ENCODE results near the gene RTF2. TPM values are rescaled to one million over a fixed set of nuclear protein-coding genes. Genes with fewer than 3 reads are reported as not detected.
A peak's percentile ranks its signal among the peaks of the same experiment; 100 is the strongest.
"Not testable (repeated sequence)": the region's sequence is repeated elsewhere in the genome, so short reads cannot be mapped to it uniquely, and the experiment has no call there.

RTF2 gene
- total RNA-seq, 2 experiments from 2014 or later = 106 to 107 TPM

DNA sequence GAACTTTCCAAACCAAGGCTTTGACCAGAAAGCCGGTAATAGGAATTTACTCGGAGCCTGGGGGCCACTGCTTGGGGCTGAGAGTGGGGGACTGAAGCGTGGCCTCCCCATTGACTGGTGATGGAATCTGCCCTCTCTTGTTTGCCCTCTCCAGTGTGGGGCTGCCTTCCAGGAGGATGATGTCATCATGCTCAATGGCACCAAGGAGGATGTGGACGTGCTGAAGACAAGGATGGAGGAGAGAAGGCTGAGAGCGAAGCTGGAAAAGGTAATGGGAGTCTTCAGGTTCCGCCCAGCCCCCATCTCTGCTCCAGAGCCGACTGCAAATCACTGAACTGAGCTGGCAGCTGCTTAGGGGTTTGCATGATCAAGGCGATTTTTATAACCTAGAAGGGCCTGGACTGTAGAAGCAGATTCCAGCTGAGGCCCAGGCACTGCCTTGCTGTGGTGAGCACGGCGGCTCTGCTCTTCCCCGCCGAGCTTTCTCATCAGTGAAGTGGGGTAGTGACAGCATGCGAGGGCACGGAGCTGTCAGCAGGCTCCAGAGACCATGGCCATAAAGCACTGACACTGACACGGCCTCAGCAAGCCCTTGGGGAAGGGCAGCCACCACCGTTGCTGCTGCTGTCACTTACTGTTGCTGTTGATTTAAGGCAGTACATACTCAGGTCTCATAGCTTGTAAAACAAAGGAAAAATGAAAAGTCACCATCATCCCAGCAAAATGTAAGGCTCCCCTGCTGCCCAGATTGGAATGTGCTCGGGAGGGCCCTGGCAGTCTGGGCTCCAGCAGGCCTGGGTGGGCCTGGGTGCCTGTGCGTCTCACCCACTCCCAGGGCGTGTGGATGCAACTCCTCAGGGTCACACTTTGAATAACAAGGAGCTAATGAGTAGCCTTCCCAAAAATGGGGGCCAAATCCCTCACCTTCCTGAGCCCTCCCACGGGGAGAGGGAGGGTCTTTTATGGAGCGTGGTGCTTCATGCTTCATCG is 45.0 kb downstream of the RTF2 start:
- H3K9me3 Mint-ChIP-seq = no peaks in the 10 kb centered on the region
- no peak for DNase-seq
- CTCF ChIA-PET = interaction anchor here (0.9 to 1.1 kb wide), 2 partner anchors 9 to 116 kb away, joined by 3 to 4 read pairs; no protein-coding TSS in a partner anchor
- H3K27me3 Mint-ChIP-seq = no peaks in the 10 kb centered on the region
- H3K27ac Mint-ChIP-seq = no peak overlapping the region
- no peak overlapping the region for H3K4me3 Mint-ChIP-seq
- peaks cover 21% of the 10 kb centered on the region for H3K36me3 Mint-ChIP-seq (ENCODE audit: low read depth)
- H3K4me1 Mint-ChIP-seq = peaks cover 2% of the 10 kb centered on the region
- POLR2A ChIA-PET = no interaction called here

DNA sequence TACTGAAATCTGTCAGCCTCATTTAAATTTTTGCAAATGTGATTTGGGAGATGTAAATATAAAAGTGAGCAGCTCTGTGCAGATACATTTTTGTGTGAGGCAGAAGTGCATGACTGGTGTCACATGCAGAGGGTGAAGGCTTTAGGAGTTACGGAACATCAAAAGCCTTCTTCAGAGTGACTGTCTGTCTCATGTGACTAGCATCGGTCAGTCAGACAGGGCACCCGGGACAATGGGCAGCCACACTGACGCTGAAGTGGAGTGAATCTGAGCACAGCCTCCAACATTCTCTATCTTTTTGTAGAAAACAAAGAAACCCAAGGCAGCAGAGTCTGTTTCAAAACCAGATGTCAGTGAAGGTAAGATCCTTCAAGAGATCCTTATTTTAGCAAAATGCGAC is 48.2 kb downstream of the RTF2 start:
- Mint-ChIP-seq H3K27ac (no peak overlapping the region), H3K36me3 (ENCODE audit: low read depth) (peaks cover 46% of the 10 kb centered on the region), H3K9me3 (peaks cover 14% of the 10 kb centered on the region), H3K27me3 (no peaks in the 10 kb centered on the region), H3K4me1 (peaks cover 4% of the 10 kb centered on the region), H3K4me3 (no peak overlapping the region)
- ChIA-PET CTCF (interaction anchor here (1.3 kb wide), 1 partner anchor 13 kb away, joined by 6 read pairs; no protein-coding TSS in a partner anchor), POLR2A (no interaction called here)
- no peak for DNase-seq

DNA sequence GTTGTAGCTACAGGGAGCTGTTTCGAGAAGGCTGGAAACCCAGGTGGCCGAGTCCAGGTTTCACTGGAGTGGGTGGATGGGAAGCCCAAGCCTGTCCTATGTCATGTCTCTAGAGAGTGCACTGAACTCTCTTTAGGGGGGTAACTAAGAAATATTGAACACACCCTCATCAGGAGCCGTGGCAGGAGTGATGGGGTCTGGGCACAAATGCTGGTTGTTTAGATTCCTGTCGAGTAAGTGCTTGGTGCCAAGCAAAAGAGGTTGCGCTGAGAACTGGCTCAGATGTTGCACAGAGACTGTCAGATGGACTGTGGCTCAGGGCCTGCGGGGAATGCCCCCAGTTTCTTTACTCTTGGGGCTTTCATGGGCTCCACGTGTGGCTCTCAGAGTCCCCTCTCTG is 48.8 kb downstream of the RTF2 start:
- Mint-ChIP-seq H3K27me3 (no peaks in the 10 kb centered on the region), H3K36me3 (ENCODE audit: low read depth) (peaks cover 51% of the 10 kb centered on the region), H3K27ac (no peak overlapping the region), H3K9me3 (peaks cover 14% of the 10 kb centered on the region), H3K4me1 (peaks cover 4% of the 10 kb centered on the region), H3K4me3 (no peak overlapping the region)
- ChIA-PET POLR2A (no interaction called here), CTCF (no interaction called here)
- DNase-seq = no peak

GRCh38 chr20:56517641-56518040 is 49.2 kb downstream of the RTF2 start:
- no peaks in the 10 kb centered on the region for H3K27me3 Mint-ChIP-seq
- H3K4me3 Mint-ChIP-seq = no peak overlapping the region
- no peak for DNase-seq
- H3K4me1 Mint-ChIP-seq = peaks cover 9% of the 10 kb centered on the region
- peaks cover 53% of the 10 kb centered on the region for H3K36me3 Mint-ChIP-seq (ENCODE audit: low read depth)
- no peak overlapping the region for H3K27ac Mint-ChIP-seq
- ChIA-PET CTCF (no interaction called here), POLR2A (no interaction called here)
- H3K9me3 Mint-ChIP-seq = peaks cover 14% of the 10 kb centered on the region

GRCh38 chr20:56518126-56518525 is 49.7 kb downstream of the RTF2 start:
- peaks cover 14% of the 10 kb centered on the region for H3K9me3 Mint-ChIP-seq
- no peak overlapping the region for H3K4me3 Mint-ChIP-seq
- H3K4me1 Mint-ChIP-seq = peaks cover 13% of the 10 kb centered on the region
- DNase-seq = no peak
- no peak overlapping the region for H3K27ac Mint-ChIP-seq
- H3K27me3 Mint-ChIP-seq = no peaks in the 10 kb centered on the region
- CTCF ChIA-PET = no interaction called here
- H3K36me3 Mint-ChIP-seq (ENCODE audit: low read depth) = peaks cover 50% of the 10 kb centered on the region
- POLR2A ChIA-PET = no interaction called here

DNA sequence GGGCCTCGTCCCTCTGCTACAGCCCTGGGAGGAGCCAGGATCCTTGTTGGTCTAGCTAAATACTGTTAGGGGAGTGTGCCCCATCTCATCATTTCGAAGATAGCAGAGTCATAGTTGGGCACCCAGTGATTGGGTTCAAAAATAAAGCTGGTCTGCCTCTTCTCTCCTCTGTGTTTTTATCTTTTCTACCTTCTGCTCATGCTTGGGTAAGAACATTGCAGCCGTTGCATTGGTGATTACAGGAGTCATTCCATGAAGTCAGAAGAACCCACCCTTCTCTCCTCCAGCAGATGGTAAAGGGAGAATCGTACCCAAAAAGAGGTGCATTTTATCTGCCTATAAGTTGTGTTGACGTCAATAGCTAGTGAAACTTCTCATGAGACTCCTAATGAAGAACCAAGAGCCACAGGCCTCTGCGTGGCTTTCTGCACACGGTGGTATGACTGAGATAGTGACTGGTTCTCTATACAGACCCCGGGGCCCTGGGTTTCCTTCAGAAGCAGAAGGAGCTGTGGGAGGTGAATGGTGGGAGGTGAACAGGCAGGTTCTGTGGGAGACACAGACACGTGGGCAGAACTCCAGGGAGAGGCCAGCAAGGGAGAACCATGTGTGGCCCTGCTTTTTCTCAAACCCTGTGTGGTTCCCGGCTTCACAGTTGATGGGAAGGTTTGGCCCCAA is 50.4 kb downstream of the RTF2 start:
- CTCF ChIA-PET = no interaction called here
- Mint-ChIP-seq H3K9me3 (peaks cover 14% of the 10 kb centered on the region), H3K4me1 (peaks cover 17% of the 10 kb centered on the region), H3K27ac (no peak overlapping the region), H3K27me3 (no peaks in the 10 kb centered on the region), H3K4me3 (no peak overlapping the region), H3K36me3 (ENCODE audit: low read depth) (peaks cover 50% of the 10 kb centered on the region)
- no peak for DNase-seq
- POLR2A ChIA-PET = no interaction called here

- ChIA-PET POLR2A (no interaction called here), CTCF (no interaction called here)
- H3K9me3 Mint-ChIP-seq = peaks cover 14% of the 10 kb centered on the region
- no peak overlapping the region for H3K27ac Mint-ChIP-seq
- peaks cover 17% of the 10 kb centered on the region for H3K4me1 Mint-ChIP-seq
- peaks cover 50% of the 10 kb centered on the region for H3K36me3 Mint-ChIP-seq (ENCODE audit: low read depth)
- no peak for DNase-seq
- no peaks in the 10 kb centered on the region for H3K27me3 Mint-ChIP-seq
- no peak overlapping the region for H3K4me3 Mint-ChIP-seq
These were observed 51.1 kb downstream of the RTF2 start for GRCh38 chr20:56519551-56519950.

DNA sequence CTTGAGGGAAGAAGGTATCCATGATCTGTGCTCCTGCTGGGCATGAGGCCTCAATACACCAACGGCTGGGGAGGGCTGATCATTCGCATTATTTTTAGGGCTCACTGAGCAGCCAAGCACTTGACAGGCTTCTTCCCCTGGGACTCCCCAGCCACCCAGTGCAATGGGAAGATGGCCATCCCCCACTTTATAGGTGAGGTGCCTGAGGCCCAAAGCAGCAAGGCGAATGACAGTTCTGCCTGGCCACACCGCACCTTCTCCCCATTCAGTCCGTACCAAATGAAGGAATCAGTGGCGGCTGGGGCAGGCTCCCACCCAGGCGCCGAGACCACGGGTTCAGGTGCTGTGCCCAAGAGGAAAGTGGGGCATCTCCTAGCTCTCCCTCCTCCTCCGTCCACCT is 51.8 kb downstream of the RTF2 start:
- POLR2A ChIA-PET = no interaction called here
- H3K27me3 Mint-ChIP-seq = no peaks in the 10 kb centered on the region
- H3K4me1 Mint-ChIP-seq = peaks cover 17% of the 10 kb centered on the region
- DNase-seq = no peak
- peaks cover 50% of the 10 kb centered on the region for H3K36me3 Mint-ChIP-seq (ENCODE audit: low read depth)
- H3K9me3 Mint-ChIP-seq = peaks cover 14% of the 10 kb centered on the region
- CTCF ChIA-PET = no interaction called here
- H3K4me3 Mint-ChIP-seq = no peak overlapping the region
- H3K27ac Mint-ChIP-seq = no peak overlapping the region

GRCh38 chr20:56520746-56521354 is 52.4 kb downstream of the RTF2 start:
- Mint-ChIP-seq H3K4me1 (peaks cover 17% of the 10 kb centered on the region), H3K9me3 (peaks cover 14% of the 10 kb centered on the region), H3K36me3 (ENCODE audit: low read depth) (peaks cover 50% of the 10 kb centered on the region)
- H3K27me3 Mint-ChIP-seq, CTCF ChIA-PET, POLR2A ChIA-PET, DNase-seq, H3K27ac Mint-ChIP-seq, H3K4me3 Mint-ChIP-seq: not testable (repeated sequence)

GRCh38 chr20:56522311-56522710 is 53.9 kb downstream of the RTF2 start:
- Mint-ChIP-seq H3K4me3 (no peak overlapping the region), H3K9me3 (peaks cover 14% of the 10 kb centered on the region), H3K36me3 (ENCODE audit: low read depth) (peaks cover 49% of the 10 kb centered on the region), H3K27me3 (no peaks in the 10 kb centered on the region), H3K27ac (no peak overlapping the region), H3K4me1 (peaks cover 17% of the 10 kb centered on the region)
- POLR2A ChIA-PET = no interaction called here
- CTCF ChIA-PET = interaction anchor here (0.9 to 1.5 kb wide), 3 partner anchors 8 to 19 kb away, joined by 3 to 4 read pairs (median 4); no protein-coding TSS in a partner anchor
- DNase-seq = no peak

- H3K27ac Mint-ChIP-seq, H3K27me3 Mint-ChIP-seq, DNase-seq, POLR2A ChIA-PET, CTCF ChIA-PET, H3K4me3 Mint-ChIP-seq: not testable (repeated sequence)
- Mint-ChIP-seq H3K36me3 (ENCODE audit: low read depth) (peaks cover 29% of the 10 kb centered on the region), H3K4me1 (peaks cover 17% of the 10 kb centered on the region), H3K9me3 (peaks cover 14% of the 10 kb centered on the region)
These were observed 56.0 kb downstream of the RTF2 start, which contains the start of gene FAM209A for GRCh38 chr20:56524444-56524843. Gene FAM209A (plus strand): TSS chr20:56524744. CDS start chr20:56524809, 65 bp downstream.

DNA sequence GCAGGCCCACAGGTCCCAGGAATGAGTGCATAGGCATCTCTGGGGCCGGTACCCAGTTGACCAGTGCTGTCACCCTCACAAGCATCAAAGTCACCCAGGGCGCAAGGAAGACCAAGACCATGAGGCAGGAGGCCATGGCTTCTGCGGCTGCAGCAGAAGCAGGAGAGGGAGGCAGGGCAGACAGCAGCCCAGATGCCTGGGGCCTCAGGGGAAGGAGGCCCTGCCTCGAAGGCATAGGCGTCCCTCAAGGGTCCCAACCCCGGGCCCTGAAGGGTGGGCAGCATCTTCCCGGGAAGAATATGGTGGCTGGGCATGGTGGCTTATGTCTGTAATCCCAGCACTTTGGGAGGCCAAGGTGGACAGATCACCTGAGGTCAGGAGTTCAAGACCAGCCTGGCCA is 59.1 kb downstream of the RTF2 start:
- CTCF ChIA-PET = no interaction called here
- DNase-seq = no peak
- no peaks in the 10 kb centered on the region for H3K27me3 Mint-ChIP-seq

GRCh38 chr20:56532946-56533345 is 64.5 kb downstream of the RTF2 start, which contains the start of gene FAM209B:
Gene FAM209B (plus strand): TSS chr20:56533246. CDS start chr20:56533342, 96 bp downstream.
- DNase-seq; CTCF ChIA-PET; H3K36me3 Mint-ChIP-seq (ENCODE audit: low read depth); H3K4me1 Mint-ChIP-seq; H3K9me3 Mint-ChIP-seq; H3K27me3 Mint-ChIP-seq; H3K4me3 Mint-ChIP-seq; POLR2A ChIA-PET: not testable (repeated sequence)
- peak within 1 kb of the TSS; percentile 25 for H3K27ac Mint-ChIP-seq

More for the DNA sequence above, 59.1 kb downstream of the RTF2 start:
- Mint-ChIP-seq H3K4me3 (no peak overlapping the region), H3K4me1 (peaks cover 10% of the 10 kb centered on the region), H3K36me3 (ENCODE audit: low read depth) (no peaks in the 10 kb centered on the region), H3K9me3 (no peaks in the 10 kb centered on the region), H3K27ac (no peak overlapping the region)
- POLR2A ChIA-PET = no interaction called here
